ENCODE data around the gene CCDC186.
A peak's percentile ranks its signal among the peaks of the same experiment; 100 is the strongest.

CCDC186 gene

GRCh38 chr10:114083040-114083439 is 91.0 kb downstream of the CCDC186 start:
- no peak overlapping the region for H3K4me3 Mint-ChIP-seq
- DNase-seq (ENCODE audit: low spot score): no peak
- H3K27ac Mint-ChIP-seq: no peak overlapping the region
- H3K9me3 Mint-ChIP-seq: no peaks in the 10 kb centered on the region
- no peaks in the 10 kb centered on the region for H3K4me1 Mint-ChIP-seq (ENCODE audit: low read depth)
- peaks cover 27% of the 10 kb centered on the region for H3K27me3 Mint-ChIP-seq (ENCODE audit: low read depth)
- H3K36me3 Mint-ChIP-seq (ENCODE audit: low read depth): no peaks in the 10 kb centered on the region

GRCh38 chr10:114081911-114082583 is 92.0 kb downstream of the CCDC186 start:
- Mint-ChIP-seq H3K4me1 (ENCODE audit: low read depth) (no peaks in the 10 kb centered on the region), H3K36me3 (ENCODE audit: low read depth) (no peaks in the 10 kb centered on the region), H3K9me3 (no peaks in the 10 kb centered on the region), H3K27ac (no peak overlapping the region), H3K4me3 (no peak overlapping the region), H3K27me3 (ENCODE audit: low read depth) (peaks cover 33% of the 10 kb centered on the region)
- DNase-seq (ENCODE audit: low spot score): no peak

- DNase-seq (ENCODE audit: low spot score): no peak
- Mint-ChIP-seq H3K9me3 (no peaks in the 10 kb centered on the region), H3K27ac (no peak overlapping the region), H3K4me3 (no peak overlapping the region), H3K36me3 (ENCODE audit: low read depth) (no peaks in the 10 kb centered on the region), H3K27me3 (ENCODE audit: low read depth) (peaks cover 50% of the 10 kb centered on the region), H3K4me1 (ENCODE audit: low read depth) (no peaks in the 10 kb centered on the region)
Observed at GRCh38 chr10:114079421-114079820, 94.6 kb downstream of the CCDC186 start.

GRCh38 chr10:114078346-114078745 is 95.7 kb downstream of the CCDC186 start:
- Mint-ChIP-seq H3K4me1 (ENCODE audit: low read depth) (peaks cover 7% of the 10 kb centered on the region), H3K27me3 (ENCODE audit: low read depth) (peaks cover 55% of the 10 kb centered on the region), H3K27ac (no peak overlapping the region), H3K4me3 (no peak overlapping the region), H3K36me3 (ENCODE audit: low read depth) (no peaks in the 10 kb centered on the region), H3K9me3 (no peaks in the 10 kb centered on the region)
- no peak for DNase-seq (ENCODE audit: low spot score)

- Mint-ChIP-seq H3K27me3 (ENCODE audit: low read depth) (peaks cover 57% of the 10 kb centered on the region), H3K4me3 (no peak overlapping the region), H3K4me1 (ENCODE audit: low read depth) (peaks cover 8% of the 10 kb centered on the region), H3K27ac (no peak overlapping the region), H3K36me3 (ENCODE audit: low read depth) (no peaks in the 10 kb centered on the region), H3K9me3 (no peaks in the 10 kb centered on the region)
- no peak for DNase-seq (ENCODE audit: low spot score)
Observed at GRCh38 chr10:114077815-114078219, 96.2 kb downstream of the CCDC186 start.

GRCh38 chr10:114077347-114077746 is 96.7 kb downstream of the CCDC186 start:
- Mint-ChIP-seq H3K4me3 (no peak overlapping the region), H3K27ac (no peak overlapping the region), H3K4me1 (ENCODE audit: low read depth) (peaks cover 8% of the 10 kb centered on the region), H3K27me3 (ENCODE audit: low read depth) (peaks cover 62% of the 10 kb centered on the region), H3K9me3 (no peaks in the 10 kb centered on the region), H3K36me3 (ENCODE audit: low read depth) (no peaks in the 10 kb centered on the region)
- DNase-seq (ENCODE audit: low spot score): no peak

- Mint-ChIP-seq H3K4me3 (no peak overlapping the region), H3K27ac (no peak overlapping the region), H3K4me1 (ENCODE audit: low read depth) (peaks cover 12% of the 10 kb centered on the region), H3K27me3 (ENCODE audit: low read depth) (peaks cover 62% of the 10 kb centered on the region), H3K9me3 (no peaks in the 10 kb centered on the region), H3K36me3 (ENCODE audit: low read depth) (no peaks in the 10 kb centered on the region)
- no peak for DNase-seq (ENCODE audit: low spot score)
Observed at GRCh38 chr10:114075093-114075492, 98.9 kb downstream of the CCDC186 start.

GRCh38 chr10:114073395-114074186 is 100.4 kb downstream of the CCDC186 start:
- peaks cover 54% of the 10 kb centered on the region for H3K27me3 Mint-ChIP-seq (ENCODE audit: low read depth)
- H3K4me3 Mint-ChIP-seq: peak overlapping the region; percentile 17
- DNase-seq (ENCODE audit: low spot score): no peak
- H3K36me3 Mint-ChIP-seq (ENCODE audit: low read depth): no peaks in the 10 kb centered on the region
- H3K9me3 Mint-ChIP-seq: no peaks in the 10 kb centered on the region
- H3K27ac Mint-ChIP-seq: no peak overlapping the region
- H3K4me1 Mint-ChIP-seq (ENCODE audit: low read depth): peaks cover 13% of the 10 kb centered on the region

- H3K27me3 Mint-ChIP-seq (ENCODE audit: low read depth): peaks cover 51% of the 10 kb centered on the region
- H3K9me3 Mint-ChIP-seq: no peaks in the 10 kb centered on the region
- no peak overlapping the region for H3K27ac Mint-ChIP-seq
- H3K4me3 Mint-ChIP-seq: no peak overlapping the region
- DNase-seq (ENCODE audit: low spot score): no peak
- peaks cover 23% of the 10 kb centered on the region for H3K4me1 Mint-ChIP-seq (ENCODE audit: low read depth)
- H3K36me3 Mint-ChIP-seq (ENCODE audit: low read depth): no peaks in the 10 kb centered on the region
Observed at GRCh38 chr10:114071178-114071577, 102.8 kb downstream of the CCDC186 start.
